H9 (cell line): ENCODE data around the gene ZNF3. TPM values are rescaled to one million over a fixed set of nuclear protein-coding genes. Genes with fewer than 3 reads are reported as not detected.

Experiments
- DNase-seq: peaks from one replicate; pipeline ENCODE4 v3.0.0-alpha.2; 2017
- H2AFZ ChIP-seq: one replicate; pipeline ENCODE4 v1.6.1; 2013; ENCODE audit warnings: mild to moderate bottlenecking, low read length, control low read depth, moderate library complexity
- H2AK5ac ChIP-seq: 2 replicates; pipeline ENCODE4 v1.6.1; 2013; ENCODE audit warnings: low read length, control low read depth, mixed read lengths; ENCODE audit not compliant: insufficient read length
- H2BK120ac ChIP-seq: one replicate; pipeline ENCODE4 v1.6.1; 2013; ENCODE audit warnings: low read depth, mild to moderate bottlenecking, low read length, control low read depth, inconsistent platforms; ENCODE audit not compliant: poor library complexity, severe bottlenecking
- H2BK12ac ChIP-seq: 2 replicates; pipeline ENCODE4 v1.6.1; 2013; ENCODE audit warnings: low read length, control low read depth, mixed read lengths, low read depth; ENCODE audit not compliant: insufficient read length
- H2BK15ac ChIP-seq: 2 replicates; pipeline ENCODE4 v1.6.1; 2013; ENCODE audit warnings: low read depth, low read length, control low read depth
- H2BK20ac ChIP-seq: one replicate; pipeline ENCODE4 v1.6.1; 2013; ENCODE audit warnings: low read depth, mild to moderate bottlenecking, low read length, control low read depth, inconsistent platforms; ENCODE audit not compliant: poor library complexity, severe bottlenecking
- H2BK5ac ChIP-seq: 2 replicates; pipeline ENCODE4 v1.6.1; 2013; ENCODE audit warnings: low read length, control low read depth, mixed read lengths; ENCODE audit not compliant: insufficient read length
- H3K14ac ChIP-seq: 2 replicates; pipeline ENCODE4 v1.6.1; 2013; ENCODE audit warnings: low read length, control low read depth; ENCODE audit not compliant: insufficient read depth
- H3K18ac ChIP-seq: 2 replicates; pipeline ENCODE4 v1.6.1; 2013; ENCODE audit warnings: low read depth, mild to moderate bottlenecking, mixed read lengths, low read length, control low read depth; ENCODE audit not compliant: insufficient read length
- H3K23ac ChIP-seq: 2 replicates; pipeline ENCODE4 v1.6.1; 2013; ENCODE audit warnings: low read length, control low read depth, mixed read lengths, low read depth; ENCODE audit not compliant: insufficient read length
- H3K23me2 ChIP-seq: 2 replicates; pipeline ENCODE4 v1.6.1; 2013; ENCODE audit warnings: low read depth, mild to moderate bottlenecking, mixed read lengths, low read length, control low read depth; ENCODE audit not compliant: insufficient read length, poor library complexity, severe bottlenecking
- H3K27ac ChIP-seq: 2 replicates; pipeline ENCODE4 v1.5.1; 2013; ENCODE audit warnings: low read length, control low read depth, mixed read lengths, low read depth; ENCODE audit not compliant: insufficient read length
- H3K27me3 ChIP-seq: 2 replicates; pipeline ENCODE4 v1.6.1; 2013; ENCODE audit warnings: low read length, control low read depth, inconsistent platforms; ENCODE audit not compliant: insufficient read depth
- H3K4ac ChIP-seq: 2 replicates; pipeline ENCODE4 v1.6.1; 2013; ENCODE audit warnings: low read depth, mild to moderate bottlenecking, control low read depth, inconsistent platforms, low read length, moderate library complexity
- H3K4me1 ChIP-seq: 2 replicates; pipeline ENCODE4 v1.6.1; 2013; ENCODE audit warnings: low read length, control low read depth, inconsistent platforms; ENCODE audit not compliant: insufficient read depth
- H3K4me2 ChIP-seq: 2 replicates; pipeline ENCODE4 v1.6.1; 2013; ENCODE audit warnings: low read length, control low read depth, mixed read lengths; ENCODE audit not compliant: insufficient read length, insufficient read depth
- H3K56ac ChIP-seq: 2 replicates; pipeline ENCODE4 v1.6.1; 2013; ENCODE audit warnings: low read depth, mild to moderate bottlenecking, mixed read lengths, low read length, control low read depth; ENCODE audit not compliant: insufficient read length
- H3K79me1 ChIP-seq: 2 replicates; pipeline ENCODE4 v1.6.1; 2013; ENCODE audit warnings: low read depth, mild to moderate bottlenecking, moderate library complexity, low read length, control low read depth, inconsistent platforms; ENCODE audit not compliant: insufficient read depth, poor library complexity, severe bottlenecking
- H3K79me2 ChIP-seq: 2 replicates; pipeline ENCODE4 v1.6.1; 2013; ENCODE audit warnings: low read length, control low read depth, inconsistent platforms; ENCODE audit not compliant: insufficient read depth
- H3K9ac ChIP-seq: 2 replicates; pipeline ENCODE4 v1.6.1; 2013; ENCODE audit warnings: low read length, control low read depth, mixed read lengths; ENCODE audit not compliant: insufficient read length; ENCODE audit errors: extremely low read depth
- H3K9me3 ChIP-seq: one replicate; pipeline ENCODE4 v1.6.1; 2013; ENCODE audit warnings: low read depth, low read length, inconsistent platforms; ENCODE audit not compliant: control insufficient read depth
- H3T11ph ChIP-seq: one replicate; pipeline ENCODE4 v1.6.1; 2013; ENCODE audit warnings: mild to moderate bottlenecking, low read length, control low read depth, inconsistent platforms
- H4K20me1 ChIP-seq: one replicate; pipeline ENCODE4 v1.6.1; 2013; ENCODE audit not compliant: control insufficient read depth, insufficient read length, insufficient read depth
- H4K5ac ChIP-seq: 2 replicates; pipeline ENCODE4 v1.6.1; 2013; ENCODE audit warnings: low read depth, mild to moderate bottlenecking, mixed read lengths, low read length, control low read depth; ENCODE audit not compliant: insufficient read length
- H4K8ac ChIP-seq: replicated peaks from 2 replicates; pipeline ENCODE4 v1.6.1; 2013; ENCODE audit warnings: low read length, control low read depth, mixed read lengths, low read depth; ENCODE audit not compliant: insufficient read length
- H4K91ac ChIP-seq: 2 replicates; pipeline ENCODE4 v1.6.1; 2013; ENCODE audit warnings: low read depth, mild to moderate bottlenecking, moderate library complexity, mixed read lengths, low read length, control low read depth; ENCODE audit not compliant: insufficient read length
- H3K27ac Mint-ChIP-seq, 3 experiments: 2 replicates in 2 of 3; 3 replicates in 1 of 3; pipeline ENCODE4 v1.8.0; 2020 to 2021; ENCODE audit warnings: mixed read lengths in 3 of 3, mild to moderate bottlenecking in 1 of 3, moderate library complexity in 1 of 3
- H3K27me3 Mint-ChIP-seq: 2 replicates; pipeline ENCODE4 v1.8.0; 2021; ENCODE audit warnings: low read depth, mild to moderate bottlenecking, moderate library complexity, mixed read lengths
- H3K36me3 Mint-ChIP-seq, 3 experiments: 2 replicates in 2 of 3; 3 replicates in 1 of 3; pipeline ENCODE4 v1.8.0; 2020 to 2021; ENCODE audit warnings: low read depth in 3 of 3, mixed read lengths in 3 of 3; ENCODE audit not compliant: insufficient read depth in 1 of 3
- H3K4me1 Mint-ChIP-seq, 2 experiments: 2 replicates each; pipeline ENCODE4 v1.8.0; 2020; ENCODE audit warnings: mixed read lengths in 2 of 2
- H3K4me3 Mint-ChIP-seq, 2 experiments: 2 replicates in 1 of 2; 3 replicates in 1 of 2; pipeline ENCODE4 v1.8.0; 2020 to 2021; ENCODE audit warnings: mild to moderate bottlenecking in 2 of 2, mixed read lengths in 2 of 2, moderate library complexity in 1 of 2
- H3K9me3 Mint-ChIP-seq, 2 experiments: 2 replicates in 1 of 2; 3 replicates in 1 of 2; pipeline ENCODE4 v1.8.0; 2020; ENCODE audit warnings: mild to moderate bottlenecking in 2 of 2, mixed read lengths in 2 of 2, moderate library complexity in 1 of 2
- WGBS: extraction: QIAGEN DNeasy Blood & Tissue Kit; methylation state at CpG from one replicate; pipeline ENCODE4 v1.1.7; 2013; ENCODE audit warnings: missing lambda C conversion rate, low lambda C conversion rate, mixed read lengths; ENCODE audit not compliant: insufficient read length; ENCODE audit errors: extremely low coverage; 5-methylcytosine and 5-hydroxymethylcytosine counted together
- total RNA-seq: library from RNA; stranded (reverse); gene quantifications from 2 replicates; pipeline ENCODE4 v1.2.1, GENCODE V29; 2021
- TF ChIP-seq, protein P1 (sequence below): fragments of 200-600 bp; sonication (generic); conservative IDR thresholded peaks from 3 replicates; pipeline ENCODE4 v1.8.0; 2021; ENCODE audit warnings: antibody characterized with exemption, mild to moderate bottlenecking

ZNF3 gene
- total RNA-seq, 1 experiment from 2014 or later = 60.4 TPM

GRCh38 chr7:100027197-100027596, 54.3 kb downstream of the ZNF3 start:
- no peaks in the 10 kb centered on the region for H3K23me2 ChIP-seq
- Mint-ChIP-seq H3K9me3 (no peaks in the 10 kb centered on the region), H3K27me3 (no peaks in the 10 kb centered on the region), H3K36me3 (peaks cover 49 to 74% (median 61%) of the 10 kb centered on the region in 3 experiments), H3K4me1 (no peaks in the 10 kb centered on the region), H3K27ac (no peak overlapping the region), H3K4me3 (no peak overlapping the region)
- H3K14ac ChIP-seq = no peak overlapping the region
- no peak overlapping the region for H2AK5ac ChIP-seq
- H4K91ac ChIP-seq = no peak overlapping the region
- H4K5ac ChIP-seq = no peak overlapping the region
- no peak overlapping the region for H3K23ac ChIP-seq
- H2BK120ac ChIP-seq = no peak overlapping the region
- H3K4me1 ChIP-seq = no peaks in the 10 kb centered on the region
- peaks cover 4% of the 10 kb centered on the region for H3K79me1 ChIP-seq
- H3K9me3 ChIP-seq = no peaks in the 10 kb centered on the region
- no peak overlapping the region for H3K4me2 ChIP-seq
- TF ChIP-seq, protein P1, sequence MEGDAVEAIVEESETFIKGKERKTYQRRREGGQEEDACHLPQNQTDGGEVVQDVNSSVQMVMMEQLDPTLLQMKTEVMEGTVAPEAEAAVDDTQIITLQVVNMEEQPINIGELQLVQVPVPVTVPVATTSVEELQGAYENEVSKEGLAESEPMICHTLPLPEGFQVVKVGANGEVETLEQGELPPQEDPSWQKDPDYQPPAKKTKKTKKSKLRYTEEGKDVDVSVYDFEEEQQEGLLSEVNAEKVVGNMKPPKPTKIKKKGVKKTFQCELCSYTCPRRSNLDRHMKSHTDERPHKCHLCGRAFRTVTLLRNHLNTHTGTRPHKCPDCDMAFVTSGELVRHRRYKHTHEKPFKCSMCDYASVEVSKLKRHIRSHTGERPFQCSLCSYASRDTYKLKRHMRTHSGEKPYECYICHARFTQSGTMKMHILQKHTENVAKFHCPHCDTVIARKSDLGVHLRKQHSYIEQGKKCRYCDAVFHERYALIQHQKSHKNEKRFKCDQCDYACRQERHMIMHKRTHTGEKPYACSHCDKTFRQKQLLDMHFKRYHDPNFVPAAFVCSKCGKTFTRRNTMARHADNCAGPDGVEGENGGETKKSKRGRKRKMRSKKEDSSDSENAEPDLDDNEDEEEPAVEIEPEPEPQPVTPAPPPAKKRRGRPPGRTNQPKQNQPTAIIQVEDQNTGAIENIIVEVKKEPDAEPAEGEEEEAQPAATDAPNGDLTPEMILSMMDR = no peak
- H3K56ac ChIP-seq = no peak overlapping the region
- no peak overlapping the region for H3K27ac ChIP-seq
- H2AFZ ChIP-seq = no peak overlapping the region
- H3T11ph ChIP-seq = no peak overlapping the region
- H2BK5ac ChIP-seq = no peak overlapping the region
- no peak overlapping the region for H4K8ac ChIP-seq
- H3K9ac ChIP-seq = no peak overlapping the region
- no peak for DNase-seq
- H3K4ac ChIP-seq = no peak overlapping the region
- no peaks in the 10 kb centered on the region for H3K79me2 ChIP-seq
- no peaks in the 10 kb centered on the region for H3K27me3 ChIP-seq
- H3K18ac ChIP-seq = no peak overlapping the region
- no peak overlapping the region for H2BK20ac ChIP-seq
- no peak overlapping the region for H2BK15ac ChIP-seq
- no peak overlapping the region for H2BK12ac ChIP-seq
- WGBS = no CpG with 5 or more reads among the region's 11 CpGs
- no peaks in the 10 kb centered on the region for H4K20me1 ChIP-seq
